SK-N-MC (cell line): ENCODE data around the gene MAML2.

Experiments
- EZH2 ChIP-seq: fragments of 200-600 bp; sonication (generic); IDR thresholded peaks from one replicate; pipeline ENCODE4 v1.6.1; 2017; ENCODE audit warnings: antibody characterized with exemption
- FOXP2 ChIP-seq: optimal IDR thresholded peaks from 2 replicates; pipeline ENCODE3; 2011; ENCODE audit warnings: mild to moderate bottlenecking, moderate library complexity; ENCODE audit not compliant: insufficient read depth; ENCODE audit errors: extremely low read length, control extremely low read depth
- POLR2AphosphoS5 ChIP-seq: IDR thresholded peaks from 2 replicates; pipeline ENCODE4 v1.6.1; 2012; ENCODE audit warnings: mild to moderate bottlenecking, low read depth, low read length, borderline replicate concordance

DNA sequence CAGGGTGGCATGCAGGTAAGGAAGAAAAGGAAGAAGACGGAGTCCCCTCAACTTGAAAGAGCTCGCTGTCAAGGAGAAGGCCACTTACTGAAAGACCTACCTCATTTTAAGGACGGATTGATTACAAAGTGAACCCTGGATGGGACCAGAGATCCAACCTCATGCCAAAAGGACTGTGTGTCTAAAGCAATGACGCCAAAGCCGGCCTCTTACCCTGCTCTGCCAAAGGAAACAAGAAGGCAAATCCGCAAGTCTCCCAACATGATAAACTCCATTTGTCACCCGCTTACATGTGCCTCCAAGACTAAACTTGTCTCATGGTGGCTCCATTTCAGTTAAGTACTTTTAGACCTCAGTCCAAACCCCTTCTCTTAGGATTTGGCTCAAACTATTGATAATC is 270.4 kb downstream of the MAML2 start:
- TF ChIP-seq POLR2AphosphoS5 = no peak
- no peak for TF ChIP-seq EZH2
- no peak for TF ChIP-seq FOXP2
